Stimulated activated naive B cell treated with anti-CD40 and anti-IgM and Interleukin-4, amounts not matched to agents 10 μg/mL and 1 μg/mL and 100 μg/mL, for 72 hours (primary cell): ENCODE data around the gene NBDY.
"Not testable (repeated sequence)": the region's sequence is repeated elsewhere in the genome, so short reads cannot be mapped to it uniquely, and the experiment has no call there.

ENCODE experiments used
- ATAC-seq, 2 donors: fragments of 150-1000 bp; cut with Tn5 transposase; replicated peaks; 2 replicates each; pipeline ENCODE4 v1.10.0; 2021; ENCODE audit warnings: moderate library complexity in 1 of 2
- DNase-seq: peaks from one replicate; pipeline ENCODE4 v3.0.0; 2021
- H3K27ac Mint-ChIP-seq: one replicate; pipeline ENCODE4 v1.8.0; 2022; ENCODE audit warnings: mild to moderate bottlenecking, mixed read lengths
- H3K27me3 Mint-ChIP-seq, 2 donors: one replicate each; pipeline ENCODE4 v1.8.0; 2022; ENCODE audit warnings: mixed read lengths in 2 of 2
- H3K36me3 Mint-ChIP-seq, 2 donors: one replicate each; pipeline ENCODE4 v1.8.0; 2022; ENCODE audit warnings: mixed read lengths in 2 of 2, mild to moderate bottlenecking in 1 of 2
- H3K4me1 Mint-ChIP-seq, 2 donors: one replicate each; pipeline ENCODE4 v1.8.0; 2022; ENCODE audit warnings: mixed read lengths in 2 of 2, mild to moderate bottlenecking in 1 of 2
- H3K4me3 Mint-ChIP-seq, 2 donors: one replicate each; pipeline ENCODE4 v1.8.0; 2022; ENCODE audit warnings: mild to moderate bottlenecking in 2 of 2, mixed read lengths in 2 of 2, moderate library complexity in 1 of 2
- H3K9me3 Mint-ChIP-seq, 2 donors: one replicate each; pipeline ENCODE4 v1.8.0; 2022; ENCODE audit warnings: mixed read lengths in 2 of 2, mild to moderate bottlenecking in 1 of 2

The NBDY gene

GRCh38 chrX:56729152-56729850, at the start of gene NBDY:
Gene NBDY (plus strand): TSS chrX:56729243. CDS start chrX:56729354, 111 bp downstream.
- H3K4me3 Mint-ChIP-seq, result peak within 1 kb of the TSS; percentile 88 to 89
- H3K4me1 Mint-ChIP-seq, result peaks cover 5% of the 10 kb centered on the region in 2 donors
- peaks cover 0 to 4% of the 10 kb centered on the region in 2 donors for H3K27me3 Mint-ChIP-seq
- ATAC-seq, result peak; percentile 83 to 89
- H3K36me3 Mint-ChIP-seq, result no peaks in the 10 kb centered on the region
- H3K27ac Mint-ChIP-seq, result peak within 1 kb of the TSS; percentile 89
- H3K9me3 Mint-ChIP-seq, result no peaks in the 10 kb centered on the region
- peak; percentile 18 for DNase-seq

GRCh38 chrX:56704530-56704929, 24.5 kb upstream of the NBDY start:
- peaks cover 6 to 14% of the 10 kb centered on the region in 2 donors for H3K27me3 Mint-ChIP-seq
- not testable (repeated sequence) for ATAC-seq, H3K27ac Mint-ChIP-seq, DNase-seq, H3K9me3 Mint-ChIP-seq, H3K4me3 Mint-ChIP-seq, H3K36me3 Mint-ChIP-seq, H3K4me1 Mint-ChIP-seq

GRCh38 chrX:56726605-56727004, 2.4 kb upstream of the NBDY start:
- Mint-ChIP-seq H3K4me3 (no peak overlapping the region), H3K27ac (no peak overlapping the region)

GRCh38 chrX:56727531-56727930, 1.5 kb upstream of the NBDY start:
- H3K9me3 Mint-ChIP-seq, result no peaks in the 10 kb centered on the region
- DNase-seq (no peak), ATAC-seq (no peak)
- no peaks in the 10 kb centered on the region for H3K36me3 Mint-ChIP-seq
- H3K27ac Mint-ChIP-seq, result no peak overlapping the region
- H3K4me1 Mint-ChIP-seq, result peaks cover 0 to 3% of the 10 kb centered on the region in 2 donors
- H3K27me3 Mint-ChIP-seq, result peaks cover 0 to 4% of the 10 kb centered on the region in 2 donors
- H3K4me3 Mint-ChIP-seq, result no peak overlapping the region

More at GRCh38 chrX:56726605-56727004, 2.4 kb upstream of the NBDY start:
- ATAC-seq (peak; percentile 47 to 66), DNase-seq (no peak)
- no peaks in the 10 kb centered on the region for H3K9me3 Mint-ChIP-seq
- H3K36me3 Mint-ChIP-seq, result no peaks in the 10 kb centered on the region
- peaks cover 0 to 3% of the 10 kb centered on the region in 2 donors for H3K4me1 Mint-ChIP-seq
- peaks cover 0 to 4% of the 10 kb centered on the region in 2 donors for H3K27me3 Mint-ChIP-seq

GRCh38 chrX:56728321-56728720, 722 bp upstream of the NBDY start:
- DNase-seq, result no peak

GRCh38 chrX:56728752-56729151, 291 bp upstream of the NBDY start:
- ATAC-seq (peak; percentile 29 to 50), DNase-seq (no peak)
- peaks cover 4 to 5% of the 10 kb centered on the region in 2 donors for H3K4me1 Mint-ChIP-seq
- no peaks in the 10 kb centered on the region for H3K36me3 Mint-ChIP-seq
- H3K9me3 Mint-ChIP-seq, result no peaks in the 10 kb centered on the region
- peaks cover 0 to 4% of the 10 kb centered on the region in 2 donors for H3K27me3 Mint-ChIP-seq
- peak overlapping the region; percentile 89 for H3K27ac Mint-ChIP-seq
- H3K4me3 Mint-ChIP-seq, result peak overlapping the region; percentile 88 to 89

More at GRCh38 chrX:56728321-56728720, 722 bp upstream of the NBDY start:
- H3K36me3 Mint-ChIP-seq, result no peaks in the 10 kb centered on the region
- peak overlapping the region; percentile 47 for H3K27ac Mint-ChIP-seq
- no peak overlapping the region for H3K4me3 Mint-ChIP-seq
- peak in 1 of 2 donors; percentile 38 for ATAC-seq
- peaks cover 0 to 3% of the 10 kb centered on the region in 2 donors for H3K4me1 Mint-ChIP-seq
- no peaks in the 10 kb centered on the region for H3K9me3 Mint-ChIP-seq
- peaks cover 0 to 4% of the 10 kb centered on the region in 2 donors for H3K27me3 Mint-ChIP-seq

- H3K4me3 Mint-ChIP-seq, result no peak overlapping the region
- DNase-seq (peak; percentile 26), ATAC-seq (peak; percentile 45 to 69)
- peaks cover 4 to 17% of the 10 kb centered on the region in 2 donors for H3K4me1 Mint-ChIP-seq
- H3K9me3 Mint-ChIP-seq, result no peaks in the 10 kb centered on the region
- peaks cover 6 to 11% of the 10 kb centered on the region in 2 donors for H3K36me3 Mint-ChIP-seq
- no peak overlapping the region for H3K27ac Mint-ChIP-seq
- peaks cover 0 to 4% of the 10 kb centered on the region in 2 donors for H3K27me3 Mint-ChIP-seq
Measured at GRCh38 chrX:56733459-56734046, 4.5 kb downstream of the NBDY start.

GRCh38 chrX:56736219-56736618, 7.2 kb downstream of the NBDY start:
- H3K36me3 Mint-ChIP-seq, result peaks cover 12 to 14% of the 10 kb centered on the region in 2 donors
- peaks cover 4 to 24% of the 10 kb centered on the region in 2 donors for H3K4me1 Mint-ChIP-seq
- no peaks in the 10 kb centered on the region for H3K27me3 Mint-ChIP-seq
- ATAC-seq (no peak), DNase-seq (no peak)
- H3K9me3 Mint-ChIP-seq, result no peaks in the 10 kb centered on the region
- H3K27ac Mint-ChIP-seq, result no peak overlapping the region
- H3K4me3 Mint-ChIP-seq, result no peak overlapping the region

- peaks cover 22 to 30% of the 10 kb centered on the region in 2 donors for H3K36me3 Mint-ChIP-seq
- H3K4me3 Mint-ChIP-seq, result no peak overlapping the region
- DNase-seq (no peak), ATAC-seq (no peak)
- H3K27me3 Mint-ChIP-seq, result no peaks in the 10 kb centered on the region
- H3K4me1 Mint-ChIP-seq, result peaks cover 2 to 20% of the 10 kb centered on the region in 2 donors
- no peaks in the 10 kb centered on the region for H3K9me3 Mint-ChIP-seq
- H3K27ac Mint-ChIP-seq, result no peak overlapping the region
Measured at GRCh38 chrX:56738670-56739069, 9.6 kb downstream of the NBDY start.

- Mint-ChIP-seq H3K27me3 (peaks cover 0 to 6% of the 10 kb centered on the region in 2 donors), H3K27ac (no peak overlapping the region), H3K4me3 (no peak overlapping the region), H3K36me3 (peaks cover 18 to 28% of the 10 kb centered on the region in 2 donors), H3K9me3 (no peaks in the 10 kb centered on the region), H3K4me1 (peaks cover 3 to 13% of the 10 kb centered on the region in 2 donors)
- ATAC-seq (no peak), DNase-seq (no peak)
Measured at GRCh38 chrX:56744996-56745395, 16.0 kb downstream of the NBDY start.

- Mint-ChIP-seq H3K4me3 (no peak overlapping the region), H3K27me3 (peaks cover 0 to 6% of the 10 kb centered on the region in 2 donors), H3K36me3 (peaks cover 11 to 15% of the 10 kb centered on the region in 2 donors), H3K9me3 (no peaks in the 10 kb centered on the region), H3K4me1 (peaks cover 3 to 21% of the 10 kb centered on the region in 2 donors), H3K27ac (no peak overlapping the region)
- ATAC-seq, result no peak
- no peak for DNase-seq
Measured at GRCh38 chrX:56746996-56747395, 18.0 kb downstream of the NBDY start.

- H3K36me3 Mint-ChIP-seq, result peaks cover 20 to 21% of the 10 kb centered on the region in 2 donors
- DNase-seq, result no peak
- ATAC-seq, result no peak
- H3K27me3 Mint-ChIP-seq, result peaks cover 0 to 6% of the 10 kb centered on the region in 2 donors
- no peak overlapping the region for H3K4me3 Mint-ChIP-seq
- H3K9me3 Mint-ChIP-seq, result peaks cover 0 to 4% of the 10 kb centered on the region in 2 donors
- H3K4me1 Mint-ChIP-seq, result peaks cover 7 to 36% of the 10 kb centered on the region in 2 donors
- no peak overlapping the region for H3K27ac Mint-ChIP-seq
Measured at GRCh38 chrX:56751071-56751470, 22.0 kb downstream of the NBDY start.

- Mint-ChIP-seq H3K27ac (no peak overlapping the region), H3K9me3 (peaks cover 0 to 4% of the 10 kb centered on the region in 2 donors), H3K36me3 (peaks cover 17 to 20% of the 10 kb centered on the region in 2 donors), H3K4me3 (no peak overlapping the region), H3K27me3 (no peaks in the 10 kb centered on the region), H3K4me1 (peaks cover 24 to 45% of the 10 kb centered on the region in 2 donors)
- DNase-seq, result no peak
- peak; percentile 64 to 71 for ATAC-seq
Measured at GRCh38 chrX:56757327-56757726, 28.3 kb downstream of the NBDY start.

- H3K4me1 Mint-ChIP-seq, result peaks cover 33 to 48% of the 10 kb centered on the region in 2 donors
- DNase-seq (no peak), ATAC-seq (no peak)
- no peaks in the 10 kb centered on the region for H3K27me3 Mint-ChIP-seq
- H3K9me3 Mint-ChIP-seq, result peaks cover 0 to 4% of the 10 kb centered on the region in 2 donors
- H3K36me3 Mint-ChIP-seq, result peaks cover 14 to 15% of the 10 kb centered on the region in 2 donors
- H3K4me3 Mint-ChIP-seq, result no peak overlapping the region
- no peak overlapping the region for H3K27ac Mint-ChIP-seq
Measured at GRCh38 chrX:56758456-56758855, 29.4 kb downstream of the NBDY start.
